Adipocyte (in vitro differentiated cells): ENCODE results near the gene SLC9A9.

ENCODE experiments used
- DNase-seq: peaks from one replicate; pipeline ENCODE4 v3.0.0-alpha.2; 2015; ENCODE audit warnings: low read depth
- H3K27me3 ChIP-seq: replicated peaks from 2 replicates; pipeline ENCODE4 v1.7.0; 2013; ENCODE audit warnings: mild to moderate bottlenecking, low read length, moderate library complexity; ENCODE audit not compliant: control insufficient read depth, insufficient read depth
- H3K36me3 ChIP-seq: 2 replicates; pipeline ENCODE4 v1.7.0; 2013; ENCODE audit warnings: low read length, mild to moderate bottlenecking, moderate library complexity; ENCODE audit not compliant: control insufficient read depth, insufficient read depth, severe bottlenecking
- H3K4me1 ChIP-seq: 2 replicates; pipeline ENCODE4 v1.7.0; 2013; ENCODE audit warnings: mild to moderate bottlenecking, low read length, moderate library complexity; ENCODE audit not compliant: control insufficient read depth, insufficient read depth
- H3K4me3 ChIP-seq: 2 replicates; pipeline ENCODE4 v1.7.0; 2013; ENCODE audit warnings: mild to moderate bottlenecking, low read length, moderate library complexity
- H3K9ac ChIP-seq: 2 replicates; pipeline ENCODE4 v1.7.0; 2013; ENCODE audit warnings: mild to moderate bottlenecking, low read length, moderate library complexity
- H3K9me3 ChIP-seq: 2 replicates; pipeline ENCODE4 v1.7.0; 2013; ENCODE audit warnings: mild to moderate bottlenecking, low read length, moderate library complexity; ENCODE audit not compliant: control insufficient read depth

Gene SLC9A9

GRCh38 chr3:143328451-143328850 is 519.8 kb downstream of the SLC9A9 start:
- no peak overlapping the region for H3K9ac ChIP-seq
- H3K9me3 ChIP-seq: no peaks in the 10 kb centered on the region
- no peak overlapping the region for H3K4me3 ChIP-seq
- no peaks in the 10 kb centered on the region for H3K27me3 ChIP-seq
- no peaks in the 10 kb centered on the region for H3K36me3 ChIP-seq
- no peaks in the 10 kb centered on the region for H3K4me1 ChIP-seq
- peak; percentile 28 for DNase-seq

- peak; percentile 50 for DNase-seq
- Histone ChIP-seq H3K4me3 (no peak overlapping the region), H3K4me1 (no peaks in the 10 kb centered on the region), H3K9me3 (no peaks in the 10 kb centered on the region), H3K36me3 (no peaks in the 10 kb centered on the region), H3K27me3 (no peaks in the 10 kb centered on the region), H3K9ac (no peak overlapping the region)
Measured at GRCh38 chr3:143326983-143327778, 521.1 kb downstream of the SLC9A9 start.

- Histone ChIP-seq H3K27me3 (no peaks in the 10 kb centered on the region), H3K4me3 (no peak overlapping the region), H3K4me1 (no peaks in the 10 kb centered on the region), H3K36me3 (no peaks in the 10 kb centered on the region), H3K9ac (no peak overlapping the region), H3K9me3 (no peaks in the 10 kb centered on the region)
- DNase-seq: no peak
Measured at GRCh38 chr3:143321058-143321769, 527.1 kb downstream of the SLC9A9 start.

- Histone ChIP-seq H3K4me3 (no peak overlapping the region), H3K27me3 (no peaks in the 10 kb centered on the region), H3K9ac (no peak overlapping the region), H3K36me3 (no peaks in the 10 kb centered on the region), H3K9me3 (no peaks in the 10 kb centered on the region), H3K4me1 (peaks cover 10% of the 10 kb centered on the region)
- no peak for DNase-seq
Measured at GRCh38 chr3:143315766-143316165, 532.5 kb downstream of the SLC9A9 start.

GRCh38 chr3:143314251-143315093 is 533.8 kb downstream of the SLC9A9 start:
- Histone ChIP-seq H3K4me1 (peaks cover 19% of the 10 kb centered on the region), H3K36me3 (no peaks in the 10 kb centered on the region), H3K4me3 (no peak overlapping the region), H3K9me3 (no peaks in the 10 kb centered on the region), H3K27me3 (no peaks in the 10 kb centered on the region), H3K9ac (no peak overlapping the region)
- DNase-seq: peak; percentile 84

- no peak for DNase-seq
- peaks cover 26% of the 10 kb centered on the region for H3K4me1 ChIP-seq
- no peak overlapping the region for H3K9ac ChIP-seq
- H3K9me3 ChIP-seq: no peaks in the 10 kb centered on the region
- no peaks in the 10 kb centered on the region for H3K36me3 ChIP-seq
- no peaks in the 10 kb centered on the region for H3K27me3 ChIP-seq
- H3K4me3 ChIP-seq: no peak overlapping the region
Measured at GRCh38 chr3:143313893-143314188, 534.4 kb downstream of the SLC9A9 start.

- H3K9me3 ChIP-seq: no peaks in the 10 kb centered on the region
- no peak for DNase-seq
- H3K27me3 ChIP-seq: no peaks in the 10 kb centered on the region
- H3K4me3 ChIP-seq: no peak overlapping the region
- no peaks in the 10 kb centered on the region for H3K36me3 ChIP-seq
- peaks cover 26% of the 10 kb centered on the region for H3K4me1 ChIP-seq
- no peak overlapping the region for H3K9ac ChIP-seq
Measured at GRCh38 chr3:143313025-143313892, 535.0 kb downstream of the SLC9A9 start.

DNA sequence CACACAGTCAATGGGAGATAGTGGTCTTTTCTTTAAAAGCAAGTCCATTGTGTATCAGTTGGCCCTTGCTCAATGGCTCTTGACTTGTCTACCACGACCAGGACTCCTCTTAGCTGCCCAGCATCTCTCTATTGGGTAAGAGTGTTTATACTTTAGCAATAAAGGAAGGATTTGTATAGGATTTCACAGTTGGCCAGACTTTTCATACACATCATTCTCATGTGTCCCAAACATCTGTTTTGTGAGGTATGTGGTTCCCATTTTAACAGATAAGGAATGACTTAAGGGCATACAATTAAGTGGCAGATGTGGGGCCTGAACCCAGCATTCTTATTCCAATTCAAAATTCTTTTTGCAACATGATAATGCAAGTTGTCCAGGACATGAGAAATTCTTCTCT is 537.2 kb downstream of the SLC9A9 start:
- Histone ChIP-seq H3K9me3 (no peaks in the 10 kb centered on the region), H3K9ac (no peak overlapping the region), H3K4me3 (no peak overlapping the region), H3K27me3 (no peaks in the 10 kb centered on the region), H3K36me3 (no peaks in the 10 kb centered on the region), H3K4me1 (peaks cover 34% of the 10 kb centered on the region)
- peak; percentile 81 for DNase-seq

GRCh38 chr3:143309705-143310104 is 538.6 kb downstream of the SLC9A9 start:
- Histone ChIP-seq H3K36me3 (no peaks in the 10 kb centered on the region), H3K4me1 (peaks cover 32% of the 10 kb centered on the region), H3K9ac (peak overlapping the region; percentile 12), H3K4me3 (no peak overlapping the region), H3K27me3 (no peaks in the 10 kb centered on the region), H3K9me3 (no peaks in the 10 kb centered on the region)
- no peak for DNase-seq

DNA sequence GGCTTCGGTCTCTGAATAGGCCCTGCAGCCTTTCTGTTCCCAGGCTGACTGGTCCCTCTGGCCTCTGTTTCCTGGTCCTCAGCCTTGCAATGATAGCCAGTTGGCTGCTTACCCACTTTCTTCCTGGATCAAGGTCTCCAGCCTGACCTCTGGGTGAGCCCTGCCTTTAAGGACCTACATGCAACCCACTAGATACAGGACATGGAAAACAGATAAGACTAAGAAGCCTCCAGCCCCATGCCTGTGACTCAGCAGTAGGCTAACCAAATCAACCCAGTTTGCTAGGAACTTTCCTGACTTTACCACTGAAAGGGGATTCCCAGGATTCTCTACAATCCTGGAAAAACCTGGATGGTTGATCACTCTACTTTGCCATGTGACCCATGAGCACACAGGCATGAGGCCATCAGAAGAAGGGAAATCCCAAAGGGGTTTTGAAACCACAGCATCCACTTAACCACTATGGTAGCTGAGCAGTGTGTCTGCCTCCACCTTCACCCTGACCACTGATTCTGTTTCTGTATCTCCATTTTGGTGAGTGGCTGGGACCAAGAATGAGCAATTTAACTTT is 540.6 kb downstream of the SLC9A9 start:
- no peaks in the 10 kb centered on the region for H3K9me3 ChIP-seq
- no peak for DNase-seq
- no peak overlapping the region for H3K9ac ChIP-seq
- no peaks in the 10 kb centered on the region for H3K27me3 ChIP-seq
- H3K36me3 ChIP-seq: no peaks in the 10 kb centered on the region
- H3K4me3 ChIP-seq: no peak overlapping the region
- H3K4me1 ChIP-seq: peaks cover 27% of the 10 kb centered on the region
